ENCODE results near the gene ABTB2. TPM values are rescaled to one million over a fixed set of nuclear protein-coding genes. Genes with fewer than 3 reads are reported as not detected.

Gene ABTB2
- total and polyA plus RNA-seq, 9 of the 15 experiments (the other 6 are each of a cell fraction or from before 2014, with no cell fraction given) = 0.03 to 0.18 (median 0.12) TPM; not detected in 2

DNA sequence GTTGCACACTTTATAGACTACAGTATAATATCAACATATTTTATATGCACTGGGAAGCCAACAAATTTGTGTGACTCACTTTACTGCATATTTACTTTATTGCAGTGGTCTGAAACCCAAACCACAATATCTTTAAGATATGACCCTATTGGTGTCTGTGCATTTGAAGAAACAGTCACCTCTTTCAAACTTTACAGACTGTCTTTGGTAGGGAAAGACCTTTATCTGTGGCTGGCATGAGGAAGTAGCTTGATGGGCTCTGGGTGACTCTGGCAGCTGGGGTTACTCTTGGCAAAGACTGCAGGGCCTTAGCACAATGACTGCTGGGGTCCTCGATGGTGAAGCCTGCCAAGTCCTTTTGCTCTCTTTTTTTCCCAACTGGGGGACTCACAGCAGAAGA is 21.3 kb upstream of the ABTB2 start (continued):
- TF ChIP-seq MBD1 (CRISPR knock-in tag; IDR thresholded peaks at IDR 0.05) (no peak), CTBP1 (IDR thresholded peaks at IDR 0.05; ENCODE audit: borderline replicate concordance) (no peak), TSC22D4 (tag; IDR thresholded peaks at IDR 0.05) (no peak), RNF2 (IDR thresholded peaks at IDR 0.05) (no peak), RUNX1 (IDR thresholded peaks at IDR 0.05; ENCODE audit: low read depth) (no peak), JUN (IDR thresholded peaks at IDR 0.05; ENCODE audit: borderline replicate concordance, low read depth, low read length) (no peak), JUN (CRISPR knock-in tag; IDR thresholded peaks at IDR 0.05; ENCODE audit: borderline replicate concordance) (no peak), MYC (IDR thresholded peaks at IDR 0.05; ENCODE audit: low read depth, low read length) (no peak), MYC (CRISPR knock-in tag; IDR thresholded peaks at IDR 0.05; ENCODE audit: borderline replicate concordance, low read depth) (no peak), ZNF263 (CRISPR knock-in tag; IDR thresholded peaks at IDR 0.05; ENCODE audit: borderline replicate concordance) (no peak)

DNA sequence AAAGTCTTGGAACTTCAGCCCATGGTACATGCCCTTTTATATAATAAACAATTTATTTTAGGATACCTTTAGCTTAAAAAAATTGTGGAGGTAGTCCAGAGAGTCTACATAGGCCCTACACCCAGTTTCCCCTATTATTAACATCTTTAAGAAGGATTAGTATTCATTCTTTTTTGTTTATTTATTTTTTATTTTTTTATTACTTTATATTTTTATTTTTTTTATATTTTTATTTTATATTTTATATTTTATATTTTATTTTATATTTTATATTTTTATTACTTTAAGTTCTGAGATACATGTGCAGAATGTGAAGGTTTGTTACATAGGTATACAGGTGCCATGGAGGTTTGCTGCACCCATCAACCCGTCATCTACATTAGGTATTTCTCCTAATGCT is 15.9 kb upstream of the ABTB2 start:
- in situ Hi-C loops (cut with MboI) = no loop called here
- TF ChIP-seq RAD21 (CRISPR knock-in tag; conservative IDR thresholded peaks at IDR 0.05 in 1 of 2, IDR thresholded peaks at IDR 0.05 in 1 of 2) (no peak), NR2C1 (IDR thresholded peaks at IDR 0.05) (no peak), NR2C1 (tag; IDR thresholded peaks at IDR 0.05) (no peak), HOXB6 (CRISPR knock-in tag; IDR thresholded peaks at IDR 0.05; ENCODE audit: borderline replicate concordance) (no peak), EP300 (IDR thresholded peaks at IDR 0.05; ENCODE audit: low read length) (no peak), ZKSCAN1 (IDR thresholded peaks at IDR 0.05; ENCODE audit: low read depth, low read length) (no peak), HDAC2 (IDR thresholded peaks at IDR 0.05) (no peak), MCM5 (IDR thresholded peaks at IDR 0.05; ENCODE audit: low read depth) (no peak), CHD4 (IDR thresholded peaks at IDR 0.05; ENCODE audit: insufficient read depth, insufficient replicate concordance, low read depth, low read length, poor library complexity, severe bottlenecking) (no peak)
- TF ChIP-seq, protein P1, sequence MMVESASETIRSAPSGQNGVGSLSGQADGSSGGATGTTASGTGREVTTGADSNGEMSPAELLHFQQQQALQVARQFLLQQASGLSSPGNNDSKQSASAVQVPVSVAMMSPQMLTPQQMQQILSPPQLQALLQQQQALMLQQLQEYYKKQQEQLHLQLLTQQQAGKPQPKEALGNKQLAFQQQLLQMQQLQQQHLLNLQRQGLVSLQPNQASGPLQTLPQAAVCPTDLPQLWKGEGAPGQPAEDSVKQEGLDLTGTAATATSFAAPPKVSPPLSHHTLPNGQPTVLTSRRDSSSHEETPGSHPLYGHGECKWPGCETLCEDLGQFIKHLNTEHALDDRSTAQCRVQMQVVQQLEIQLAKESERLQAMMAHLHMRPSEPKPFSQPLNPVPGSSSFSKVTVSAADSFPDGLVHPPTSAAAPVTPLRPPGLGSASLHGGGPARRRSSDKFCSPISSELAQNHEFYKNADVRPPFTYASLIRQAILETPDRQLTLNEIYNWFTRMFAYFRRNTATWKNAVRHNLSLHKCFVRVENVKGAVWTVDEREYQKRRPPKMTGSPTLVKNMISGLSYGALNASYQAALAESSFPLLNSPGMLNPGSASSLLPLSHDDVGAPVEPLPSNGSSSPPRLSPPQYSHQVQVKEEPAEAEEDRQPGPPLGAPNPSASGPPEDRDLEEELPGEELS (CRISPR knock-in tag; IDR thresholded peaks at IDR 0.05; ENCODE audit: borderline replicate concordance) = no peak

More for the DNA sequence above, 15.9 kb upstream of the ABTB2 start:
- H2AFZ ChIP-seq (ENCODE audit: low read depth, low read length) = no peak overlapping the region
- H3K9me1 ChIP-seq (ENCODE audit: control insufficient read depth, insufficient read depth, low read length) = no peaks in the 10 kb centered on the region
- no peak overlapping the region for H3K27ac ChIP-seq (ENCODE audit: extremely low read depth, low read depth, low read length)
- H3K27me3 ChIP-seq (ENCODE audit: control insufficient read depth in 2 of 2, insufficient read depth in 2 of 2, low read length in 2 of 2) = no peaks in the 10 kb centered on the region
- DNase-seq (ENCODE audit: extremely low read depth in 1 of 4, low spot score in 3 of 4) (no peak), FAIRE-seq (no peak), ATAC-seq (no peak)
- WGBS (ENCODE audit: insufficient coverage, low coverage, missing lambda C conversion rate) = 89% methylated on average over 1 of the region's 1 CpG
- no peak overlapping the region for H3K4me2 ChIP-seq (ENCODE audit: insufficient read depth, low read length)
- H3K79me2 ChIP-seq (ENCODE audit: control insufficient read depth, insufficient read depth, low read length) = no peaks in the 10 kb centered on the region
- no peaks in the 10 kb centered on the region for H3K36me3 ChIP-seq (ENCODE audit: control insufficient read depth, insufficient read depth, low read length)
- H3K9me3 ChIP-seq (replicated peaks; ENCODE audit: control insufficient read depth, insufficient read depth, low read depth, low read length) = peaks cover 2% of the 10 kb centered on the region; the same call in 1 of the 2 replicates
- no peak overlapping the region for H3K9ac ChIP-seq (ENCODE audit: insufficient read depth in 1 of 2, low read depth in 2 of 2, low read length in 2 of 2)
- BruUV-seq (replicated peaks) = no TSS peak
- POLR2A ChIA-PET = no interaction called here
- H4K20me1 ChIP-seq (replicated peaks; ENCODE audit: control insufficient read depth, insufficient read depth, low read length) = no peaks in the 10 kb centered on the region
- CTCF ChIA-PET (ENCODE audit: low intra/inter-chr PET ratio) = no interaction called here
- intact Hi-C loops (cut with micrococcal nuclease) = no loop called here
- peaks cover 4 to 15% of the 10 kb centered on the region in 2 experiments; a peak in 3 of 5 replicates for H3K4me1 ChIP-seq (replicated peaks in 1 of 2; ENCODE audit: control insufficient read depth in 2 of 2, insufficient read depth in 2 of 2, low read length in 2 of 2)
- H3K4me3 ChIP-seq = no peak overlapping the region

Data from K562 (cell line).